DND-41 (cell line): ENCODE data around the gene MRPS35.

Experiments used
- ATAC-seq: fragments of 200-7000 bp; cut with Tn5 transposase; 3 replicates; pipeline ENCODE4 v1.9.1; 2021; ENCODE audit warnings: low read depth; ENCODE audit not compliant: insufficient read depth
- DNase-seq: peaks from one replicate; pipeline ENCODE4 v3.0.0-alpha.2; 2020
- H2AFZ ChIP-seq: 2 replicates; pipeline ENCODE4 v1.6.0; 2012; ENCODE audit warnings: low read depth, low read length
- H3K27ac ChIP-seq: 2 replicates; pipeline ENCODE4 v1.5.1; 2012; ENCODE audit warnings: low read length, inconsistent platforms
- H3K27me3 ChIP-seq: fragments of 200-600 bp; sonication (generic); 2 replicates; pipeline ENCODE4 v1.6.0; 2012; ENCODE audit warnings: low read length, mild to moderate bottlenecking, inconsistent platforms; ENCODE audit not compliant: insufficient read depth, poor library complexity
- H3K36me3 ChIP-seq: 2 replicates; pipeline ENCODE4 v1.5.1; 2012; ENCODE audit warnings: low read length, inconsistent platforms; ENCODE audit not compliant: insufficient read depth
- H3K4me1 ChIP-seq: 2 replicates; pipeline ENCODE4 v1.5.1; 2012; ENCODE audit warnings: mild to moderate bottlenecking, low read length; ENCODE audit not compliant: insufficient read depth
- H3K4me2 ChIP-seq: 2 replicates; pipeline ENCODE4 v1.6.0; 2012; ENCODE audit warnings: mild to moderate bottlenecking, moderate library complexity, low read length, inconsistent platforms; ENCODE audit not compliant: insufficient read depth
- H3K4me3 ChIP-seq, 2 experiments: fragments of 200-600 bp in 1 of 2; shearing (Covaris generic) in 1 of 2; 2 replicates each; pipeline ENCODE4 v1.5.1; 2012 to 2016; ENCODE audit warnings: inconsistent platforms in 2 of 2, low read length in 2 of 2, mild to moderate bottlenecking in 2 of 2, low read depth in 1 of 2, moderate library complexity in 1 of 2
- H3K79me2 ChIP-seq: 2 replicates; pipeline ENCODE4 v1.6.0; 2012; ENCODE audit warnings: low read length, inconsistent platforms; ENCODE audit not compliant: insufficient read depth
- H3K9ac ChIP-seq: 2 replicates; pipeline ENCODE4 v1.6.0; 2012; ENCODE audit warnings: low read depth, mild to moderate bottlenecking, inconsistent platforms, low read length, moderate library complexity
- H3K9me3 ChIP-seq: 2 replicates; pipeline ENCODE4 v1.5.1; 2012; ENCODE audit warnings: low read length, moderate library complexity, mild to moderate bottlenecking, inconsistent platforms; ENCODE audit not compliant: insufficient read depth, severe bottlenecking
- H4K20me1 ChIP-seq: 2 replicates; pipeline ENCODE4 v1.6.0; 2012; ENCODE audit warnings: low read length; ENCODE audit not compliant: insufficient read depth
- CTCF ChIP-seq: IDR thresholded peaks from 2 replicates; pipeline ENCODE4 v1.5.1; 2012; ENCODE audit warnings: borderline replicate concordance, low read length, moderate library complexity, mild to moderate bottlenecking; ENCODE audit not compliant: poor library complexity, severe bottlenecking; ENCODE audit errors: extremely low read depth
- EZH2 ChIP-seq: IDR thresholded peaks from 3 replicates; pipeline ENCODE4 v1.6.1; 2012; ENCODE audit warnings: borderline replicate concordance, low read depth, mild to moderate bottlenecking, moderate library complexity, low read length, inconsistent platforms; ENCODE audit not compliant: severe bottlenecking

MRPS35 gene

GRCh38 chr12:27766587-27766986, 56.0 kb downstream of the MRPS35 start:
- Histone ChIP-seq H3K9me3 (no peaks in the 10 kb centered on the region), H3K79me2 (no peaks in the 10 kb centered on the region), H3K4me3 (no peak overlapping the region), H4K20me1 (no peaks in the 10 kb centered on the region), H3K4me2 (no peak overlapping the region), H3K36me3 (no peaks in the 10 kb centered on the region), H3K27me3 (no peaks in the 10 kb centered on the region), H2AFZ (no peak overlapping the region), H3K9ac (no peak overlapping the region), H3K27ac (no peak overlapping the region), H3K4me1 (peaks cover 7% of the 10 kb centered on the region)
- TF ChIP-seq EZH2 (no peak), CTCF (no peak)
- no peak for DNase-seq
- ATAC-seq = no peak

DNA sequence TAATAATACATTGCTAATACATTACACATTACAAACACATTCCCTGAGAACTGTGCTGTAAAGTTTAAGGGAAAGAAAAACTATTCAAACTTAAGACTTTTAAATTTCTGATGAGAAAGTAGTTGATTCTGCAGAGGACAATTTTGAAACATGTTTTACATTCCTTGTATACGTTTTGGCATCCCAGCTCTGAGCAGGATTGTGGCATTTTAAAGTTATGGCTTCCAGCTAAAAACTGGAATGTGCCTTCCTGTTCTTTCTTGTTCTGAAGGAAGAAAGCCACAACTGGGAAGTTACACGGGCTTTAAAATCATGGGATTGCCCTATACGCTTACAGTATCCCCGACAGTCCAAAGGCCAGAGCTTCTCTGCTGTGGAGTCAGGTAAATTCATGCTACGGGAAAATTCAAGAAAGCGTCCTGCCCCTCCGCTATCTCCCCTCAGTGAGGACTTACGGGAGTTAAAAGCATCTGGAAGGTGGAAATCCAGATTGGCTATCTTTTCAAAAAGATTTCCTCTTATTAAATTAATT, 58.6 kb downstream of the MRPS35 start:
- H3K9me3 ChIP-seq = no peaks in the 10 kb centered on the region
- no peak for ATAC-seq
- no peak for DNase-seq
- H4K20me1 ChIP-seq = no peaks in the 10 kb centered on the region
- H3K27ac ChIP-seq = no peak overlapping the region
- H3K27me3 ChIP-seq = no peaks in the 10 kb centered on the region
- no peaks in the 10 kb centered on the region for H3K4me1 ChIP-seq
- no peak overlapping the region for H3K4me3 ChIP-seq
- H3K9ac ChIP-seq = no peak overlapping the region
- no peak overlapping the region for H3K4me2 ChIP-seq
- no peak overlapping the region for H2AFZ ChIP-seq
- H3K79me2 ChIP-seq = no peaks in the 10 kb centered on the region
- TF ChIP-seq CTCF (no peak), EZH2 (no peak)
- H3K36me3 ChIP-seq = no peaks in the 10 kb centered on the region

DNA sequence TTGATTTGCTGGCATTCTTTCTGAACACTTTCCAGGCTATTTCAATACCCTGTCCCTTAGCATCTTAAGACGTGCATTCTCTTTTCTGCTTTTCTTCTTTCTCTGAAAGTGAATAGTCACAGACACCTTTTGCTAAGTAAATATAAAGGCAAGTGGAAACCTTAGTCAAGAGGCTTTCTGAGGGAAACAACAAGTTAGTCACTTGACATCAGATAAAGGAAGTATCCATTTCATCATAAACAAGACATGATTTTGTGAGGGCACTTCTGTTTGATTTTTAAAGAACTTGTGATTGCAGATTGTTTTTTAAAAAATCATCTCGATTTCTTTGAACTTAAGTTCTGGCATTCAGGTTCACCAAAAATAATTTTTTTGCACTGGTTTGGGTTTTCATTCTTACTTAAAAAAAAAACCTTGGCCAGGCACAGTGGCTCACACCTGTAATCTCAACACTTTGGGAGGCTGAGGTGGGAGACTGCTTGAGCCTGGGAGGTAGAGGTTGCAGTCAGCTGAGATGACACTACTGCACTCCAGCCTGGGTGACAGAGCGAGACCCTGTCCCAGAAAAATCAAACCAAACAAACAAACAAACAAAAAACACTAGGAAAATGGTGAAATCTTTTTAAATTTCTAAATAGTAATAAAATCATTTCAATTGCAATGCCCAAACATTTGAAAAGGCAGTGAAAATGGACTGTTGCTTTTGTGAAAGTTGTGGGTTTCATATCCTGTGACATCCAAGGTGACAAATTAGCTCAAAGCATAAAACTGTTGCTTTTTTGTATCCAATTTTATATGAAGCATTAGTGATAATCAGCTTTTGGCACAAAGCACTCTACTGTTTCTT, 61.1 kb downstream of the MRPS35 start:
- no peaks in the 10 kb centered on the region for H3K4me1 ChIP-seq
- H3K27ac ChIP-seq = no peak overlapping the region
- DNase-seq = no peak
- H3K4me3 ChIP-seq = no peak overlapping the region
- H3K9me3 ChIP-seq = no peaks in the 10 kb centered on the region
- H4K20me1 ChIP-seq = no peaks in the 10 kb centered on the region
- no peaks in the 10 kb centered on the region for H3K79me2 ChIP-seq
- ATAC-seq = no peak
- no peaks in the 10 kb centered on the region for H3K36me3 ChIP-seq
- no peaks in the 10 kb centered on the region for H3K27me3 ChIP-seq
- no peak overlapping the region for H3K9ac ChIP-seq
- TF ChIP-seq EZH2 (no peak), CTCF (no peak)
- H3K4me2 ChIP-seq = no peak overlapping the region
- no peak overlapping the region for H2AFZ ChIP-seq
